COLO829 (cell line): ENCODE results near the gene SLC4A2.

Experiments
- DNase-seq: peaks from one replicate; pipeline ENCODE4 v3.0.0; 2012; ENCODE audit warnings: low spot score

The SLC4A2 gene

DNA sequence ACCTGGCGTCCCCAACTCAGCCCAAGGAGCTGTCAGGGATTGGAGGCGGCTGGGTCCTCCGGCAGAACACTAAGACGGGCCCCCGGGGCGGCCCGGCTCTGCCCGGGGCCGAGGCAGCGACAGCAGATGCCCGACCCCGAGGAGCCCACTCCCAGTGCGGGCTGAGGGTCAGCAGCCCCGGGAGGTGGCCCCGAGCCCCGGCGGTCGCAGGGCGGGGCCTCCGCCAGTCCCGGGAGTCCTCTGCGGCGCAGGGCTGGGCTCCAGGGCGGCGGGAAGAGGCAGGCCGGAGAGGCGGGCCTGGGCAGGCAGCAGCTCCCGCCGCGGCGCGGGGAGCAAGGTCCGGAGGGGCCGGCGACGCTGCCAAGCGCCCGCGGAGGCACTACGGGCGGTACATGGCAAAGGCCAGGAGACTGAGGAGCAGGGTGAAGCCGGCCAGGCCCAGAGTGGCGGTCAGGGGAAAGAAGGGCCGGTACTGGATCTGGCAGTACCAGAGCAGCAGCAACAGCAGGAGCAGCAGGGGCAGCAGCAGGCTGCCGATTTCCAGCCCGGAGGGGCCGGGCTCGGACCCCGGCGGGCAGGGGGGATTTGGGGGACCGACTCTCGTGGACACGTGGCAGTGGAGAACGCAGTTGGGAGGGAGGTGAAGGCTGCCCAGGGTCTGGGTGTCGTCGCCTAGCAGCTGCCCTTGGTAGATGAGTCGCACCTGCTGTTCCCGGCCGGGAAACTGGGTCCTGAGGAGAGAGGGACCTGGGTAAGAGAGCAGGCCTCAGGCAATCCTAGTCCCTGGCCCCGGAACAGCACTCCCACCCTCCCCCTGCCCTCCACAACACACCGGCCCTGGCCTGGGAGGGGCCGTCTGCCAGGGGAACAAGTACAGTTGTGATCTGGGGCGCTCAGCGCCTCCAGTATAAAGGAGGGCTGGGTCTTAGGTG, 22.0 kb downstream of the SLC4A2 start:
- DNase-seq = no peak

DNA sequence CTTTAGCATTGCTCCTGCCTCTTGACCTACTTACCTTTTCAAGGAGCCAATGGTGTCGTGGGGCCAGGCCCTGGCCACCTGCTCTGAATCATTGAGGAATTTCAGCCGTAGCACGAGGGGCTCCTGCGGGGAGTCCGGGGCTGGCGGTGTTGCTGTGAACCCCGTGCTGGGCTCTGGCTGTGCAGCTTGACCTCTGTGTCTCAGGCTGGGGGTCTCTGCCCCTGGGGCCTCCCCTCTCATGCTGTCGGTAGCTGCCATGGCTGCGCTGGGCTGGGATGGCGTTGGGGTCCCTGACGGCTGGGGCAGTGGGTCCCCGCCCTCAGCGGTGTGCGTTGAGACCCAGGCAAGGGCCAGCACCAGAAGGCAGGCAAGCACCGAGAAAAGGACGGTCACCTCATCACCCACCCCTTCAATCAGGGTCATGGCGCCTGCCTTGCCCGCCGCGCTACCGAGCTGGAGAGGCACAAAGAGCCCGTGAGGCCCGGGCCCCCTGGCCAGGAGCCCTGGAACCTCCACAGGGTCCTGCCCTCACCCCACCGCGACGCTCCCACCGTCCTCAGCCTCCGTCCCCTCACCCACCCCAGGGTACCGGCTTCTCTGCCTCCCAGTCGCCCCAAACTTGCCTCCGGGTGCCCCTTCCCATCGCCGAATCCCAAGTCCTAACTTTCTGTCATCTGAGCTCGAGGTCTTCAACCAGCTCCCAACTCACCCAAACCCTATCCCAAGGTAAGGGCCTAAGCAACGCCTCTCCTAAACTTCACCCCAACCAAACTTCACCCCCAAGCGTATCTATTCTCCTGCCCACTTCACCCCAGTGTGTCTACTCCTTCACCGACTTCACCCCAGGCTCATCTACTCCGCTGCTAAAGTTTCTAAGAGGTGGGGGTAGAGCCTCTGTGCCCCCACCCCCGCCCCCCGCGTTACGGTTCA, 23.0 kb downstream of the SLC4A2 start:
- no peak for DNase-seq

DNA sequence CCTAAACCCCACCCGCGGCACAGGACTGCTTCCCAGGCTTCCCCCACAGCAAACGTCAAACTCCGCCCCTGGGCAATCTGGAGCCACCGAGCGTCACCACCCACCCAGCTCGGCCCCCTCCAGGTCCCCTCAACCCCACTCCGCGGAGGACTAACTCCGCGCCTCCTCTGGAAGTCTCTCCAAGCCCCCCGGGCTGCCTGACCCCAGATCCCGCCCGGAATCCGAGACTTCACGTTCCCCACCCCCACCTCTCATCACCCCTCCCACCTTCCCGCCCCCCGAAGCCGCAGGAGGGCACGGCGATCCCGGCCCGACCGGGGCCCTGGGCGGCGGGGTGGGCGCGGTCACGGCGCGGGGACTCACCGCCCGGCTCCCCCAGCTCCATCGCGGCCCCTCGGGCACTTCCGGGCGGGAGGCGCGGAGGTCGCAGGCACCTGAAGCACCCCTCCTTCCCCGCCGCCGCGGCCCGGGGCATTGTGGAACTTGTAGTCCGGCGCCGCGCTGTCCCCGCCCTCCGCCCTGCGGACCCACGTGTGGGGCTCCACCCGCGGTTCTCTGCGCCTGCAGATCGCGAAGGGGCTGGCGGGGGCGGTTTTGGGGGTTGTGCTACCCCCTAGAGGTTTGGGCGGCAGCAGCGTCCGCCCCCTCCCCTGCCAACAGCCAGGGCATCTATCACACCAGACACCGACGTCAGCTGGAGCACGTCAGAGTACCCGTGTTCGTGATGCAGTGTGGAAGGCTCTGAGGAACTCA, 23.9 kb downstream of the SLC4A2 start, which contains the start of gene TMUB1:
Gene TMUB1 (minus strand): TSS at position 423 of the 753 bp plus-strand sequence. CDS start 930 bp downstream, outside the sequence.
- no peak for DNase-seq

DNA sequence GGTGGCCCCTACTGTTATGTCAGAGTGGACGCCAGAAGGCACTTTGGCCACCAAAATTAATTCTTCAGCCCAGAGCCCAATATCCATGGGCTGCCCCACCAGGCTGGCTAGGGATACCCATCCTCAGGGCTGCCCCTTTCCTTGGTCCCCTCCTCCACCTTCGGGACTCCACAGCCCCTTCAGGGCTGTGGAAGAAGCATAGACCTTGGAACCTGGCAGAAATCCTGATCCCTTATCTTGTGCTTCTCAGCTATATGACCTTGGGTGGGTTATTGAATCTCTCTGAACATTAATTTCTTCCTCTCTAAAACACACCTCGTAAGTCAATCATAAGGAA, 24.4 kb downstream of the SLC4A2 start:
- no peak for DNase-seq

DNA sequence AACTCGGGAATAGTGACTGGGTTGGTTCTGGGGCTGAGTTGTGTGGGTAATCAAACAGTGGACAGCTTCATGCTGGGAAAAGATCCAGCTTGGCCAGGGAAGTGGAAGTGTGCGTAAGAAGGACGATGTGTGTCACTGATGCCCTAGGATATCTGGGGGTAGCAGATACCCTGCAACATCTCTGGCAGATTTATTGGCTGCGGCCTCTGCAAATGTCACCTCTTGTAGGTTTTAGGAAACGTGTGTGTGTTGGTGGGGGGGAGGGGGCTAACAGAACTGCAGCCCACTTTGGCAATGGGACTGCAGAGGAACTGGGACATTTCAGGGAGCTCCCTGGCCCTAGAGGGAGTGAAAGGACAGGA, 25.9 kb downstream of the SLC4A2 start:
- DNase-seq = no peak

DNA sequence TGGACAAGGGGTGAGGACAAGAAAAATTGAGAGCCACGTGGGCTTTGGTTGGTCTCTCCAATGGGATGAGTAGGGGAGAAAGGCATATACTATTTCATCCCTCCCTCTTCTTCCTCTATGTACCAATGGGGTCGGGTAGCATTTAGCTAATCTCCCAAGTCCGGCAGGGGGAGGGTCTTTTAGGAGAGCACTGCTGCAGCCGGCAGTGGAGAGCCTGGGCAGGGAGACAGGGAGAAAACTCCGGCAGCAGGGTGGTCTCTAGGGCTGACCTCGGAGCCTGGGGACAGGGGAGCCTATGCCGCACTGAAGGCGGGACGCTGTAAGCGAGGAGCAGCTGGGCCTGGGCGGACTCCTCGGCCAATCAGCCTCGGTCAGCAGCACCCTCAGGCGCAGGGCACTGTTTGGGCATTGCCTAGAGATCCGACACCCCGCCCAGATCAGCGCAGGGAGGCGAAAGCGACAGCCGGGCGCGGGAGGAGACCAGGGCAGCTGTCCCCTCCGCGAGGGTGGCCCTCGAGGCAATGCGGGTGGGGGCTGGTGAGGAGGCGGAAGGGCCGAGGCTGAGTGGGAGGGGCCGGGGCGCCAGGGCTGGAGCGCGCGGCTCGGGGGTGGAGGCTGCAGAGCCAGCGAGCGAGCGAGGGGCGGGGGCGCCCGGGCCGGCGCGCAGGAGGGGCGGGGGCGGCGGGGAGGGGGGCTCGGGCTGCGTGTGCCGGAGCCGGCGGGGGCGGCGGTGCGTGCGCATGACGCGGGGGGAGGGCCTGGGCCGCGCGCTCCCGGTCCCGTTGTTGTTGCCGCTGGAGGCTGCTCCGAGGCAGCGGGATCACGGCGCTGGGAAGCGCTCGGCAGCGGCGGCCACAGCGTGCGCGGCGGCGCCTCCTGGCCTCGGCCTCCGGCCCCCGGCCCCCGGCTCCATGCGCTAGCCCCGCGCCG, 26.6 kb downstream of the SLC4A2 start, which contains the start of gene AGAP3:
Gene AGAP3 (plus strand): TSS at position 785 of the 930 bp plus-strand sequence. CDS start 267 bp downstream, outside the sequence.
- peak; percentile 49 for DNase-seq

DNA sequence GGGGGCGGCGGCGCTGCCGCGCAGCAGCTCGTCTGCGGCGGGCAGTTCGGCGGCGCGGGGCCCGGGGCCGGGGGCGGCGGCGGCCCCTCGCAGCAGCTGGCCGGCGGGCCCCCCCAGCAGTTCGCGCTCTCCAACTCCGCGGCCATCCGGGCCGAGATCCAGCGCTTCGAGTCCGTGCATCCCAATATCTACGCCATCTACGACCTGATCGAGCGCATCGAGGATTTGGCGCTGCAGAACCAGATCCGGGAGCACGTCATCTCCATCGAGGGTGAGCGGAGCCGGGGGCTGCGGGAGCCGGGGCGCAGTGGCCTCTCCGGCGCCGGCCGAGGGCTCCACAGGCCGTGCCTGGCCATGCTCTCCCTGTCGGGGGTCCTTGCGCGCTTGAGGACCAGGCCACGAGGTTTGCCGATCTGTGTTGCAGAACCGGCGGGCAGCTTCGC, 27.4 kb downstream of the SLC4A2 start:
- no peak for DNase-seq

DNA sequence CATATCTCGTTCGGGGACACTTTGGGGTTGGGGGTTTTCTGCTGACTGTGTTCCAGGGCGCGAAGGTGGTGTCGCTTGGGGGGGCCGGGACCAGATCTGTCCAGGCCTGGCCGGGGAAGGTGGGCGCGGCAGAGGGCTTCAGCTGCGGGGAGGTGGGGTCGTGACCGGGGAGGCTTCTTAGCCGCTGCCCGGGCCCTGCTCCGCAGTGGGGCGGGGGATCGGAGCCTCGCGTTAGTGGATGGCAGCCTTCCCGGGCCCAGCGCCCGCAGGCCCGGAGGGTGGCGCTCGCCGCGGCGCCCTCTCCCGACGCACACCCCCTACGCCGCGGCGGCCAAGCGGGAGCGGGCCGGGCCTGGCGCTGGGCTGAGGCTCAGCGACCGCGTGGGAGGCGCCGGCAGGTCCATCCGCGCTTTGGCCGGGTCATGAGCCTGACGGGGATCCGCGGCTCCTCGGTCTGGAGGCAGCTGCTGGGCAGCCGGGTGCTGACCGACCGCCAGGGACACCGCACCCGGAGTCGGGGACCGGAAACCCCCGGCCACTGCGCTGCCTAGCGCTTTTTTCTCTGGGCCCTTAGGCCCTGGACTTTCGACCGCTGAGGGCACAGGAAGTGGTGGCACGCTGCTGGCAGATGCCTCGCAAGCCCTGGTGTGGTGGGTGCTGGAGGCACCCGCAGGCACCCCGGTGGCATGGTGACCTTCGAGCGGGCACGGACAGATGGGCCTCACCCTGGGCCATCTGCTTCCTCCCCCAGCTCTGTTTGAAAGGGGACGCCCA, 28.0 kb downstream of the SLC4A2 start:
- DNase-seq = no peak

DNA sequence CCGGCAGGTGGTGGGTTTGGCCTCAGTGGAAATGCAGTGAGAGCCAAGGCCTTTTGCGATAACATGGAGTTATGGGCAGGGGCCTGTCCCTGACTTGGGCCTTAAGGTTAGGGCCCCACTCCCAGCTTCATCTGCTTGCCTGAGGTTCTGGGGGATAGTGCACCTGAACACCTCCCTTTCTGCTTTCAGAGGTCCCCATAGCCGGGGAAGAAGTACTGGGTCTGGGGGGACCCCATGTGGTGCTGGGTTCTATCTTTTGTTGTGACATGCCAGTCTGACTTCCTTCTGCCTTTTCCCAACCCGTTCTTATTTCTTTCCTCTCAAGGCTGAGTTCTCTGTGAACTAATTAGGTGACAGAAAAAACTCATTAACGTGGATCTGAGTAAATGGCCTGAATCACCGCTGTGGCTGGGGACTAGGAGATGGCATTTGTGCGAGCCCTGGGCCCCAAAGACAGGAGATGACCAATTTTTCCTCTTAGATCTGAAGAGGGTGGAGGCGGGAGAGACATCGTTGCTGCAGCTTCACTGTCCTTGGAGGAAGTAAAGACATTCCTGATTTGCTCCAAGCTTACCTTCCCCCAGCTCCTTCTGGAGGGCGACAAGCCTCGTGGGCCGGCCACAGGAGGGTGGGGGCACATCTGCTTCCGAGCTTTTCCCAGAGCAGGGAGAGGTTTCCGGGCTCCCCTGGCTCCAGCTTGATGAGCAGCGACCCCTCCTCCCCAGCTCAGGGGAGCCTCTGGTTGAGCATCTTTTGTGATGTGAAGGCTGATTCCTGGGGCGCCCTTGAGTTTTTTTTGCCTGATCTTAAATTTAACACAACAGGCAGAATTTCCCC, 28.8 kb downstream of the SLC4A2 start:
- DNase-seq = no peak

DNA sequence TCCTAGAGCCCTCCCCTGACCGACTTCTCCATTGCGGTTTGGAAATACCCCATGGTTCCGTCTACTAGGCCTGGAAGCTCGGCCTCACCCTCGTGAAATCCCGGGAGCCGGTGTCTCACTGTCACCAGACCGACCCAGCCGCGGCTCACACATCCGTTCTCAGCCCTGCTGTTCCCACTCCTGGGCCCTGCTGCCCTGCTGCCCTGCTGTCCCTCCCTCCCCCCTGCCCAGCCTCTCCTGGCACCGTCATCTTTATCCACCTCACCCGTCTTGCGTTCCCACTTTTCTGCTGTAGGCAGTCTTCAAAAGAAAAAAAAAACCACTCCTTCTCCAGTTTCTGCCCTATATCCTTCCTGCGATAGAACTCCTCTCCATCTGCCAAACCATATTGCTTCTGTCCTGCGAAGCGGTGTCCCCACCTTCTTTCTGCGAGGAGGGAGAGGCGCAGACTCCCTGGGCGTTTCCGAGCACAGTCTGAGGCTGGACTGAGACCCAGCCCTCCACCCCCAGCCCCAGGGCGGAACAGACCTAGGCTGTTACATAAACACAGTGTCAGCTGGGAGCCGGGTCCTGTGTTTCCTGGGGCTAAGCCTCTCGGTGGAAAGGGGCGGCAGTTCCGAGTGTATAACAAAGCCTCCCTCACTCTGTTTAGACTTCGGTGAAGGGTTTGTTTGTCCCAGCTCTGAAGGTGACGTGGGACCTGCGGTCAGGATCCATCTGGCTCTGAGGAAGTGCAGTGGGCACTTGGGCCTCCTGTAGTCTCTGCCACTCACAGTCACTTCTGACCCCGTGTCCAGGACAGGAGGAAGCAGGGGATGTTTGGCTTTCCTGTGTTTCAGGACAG, 29.7 kb downstream of the SLC4A2 start:
- DNase-seq = peak; percentile 45

DNA sequence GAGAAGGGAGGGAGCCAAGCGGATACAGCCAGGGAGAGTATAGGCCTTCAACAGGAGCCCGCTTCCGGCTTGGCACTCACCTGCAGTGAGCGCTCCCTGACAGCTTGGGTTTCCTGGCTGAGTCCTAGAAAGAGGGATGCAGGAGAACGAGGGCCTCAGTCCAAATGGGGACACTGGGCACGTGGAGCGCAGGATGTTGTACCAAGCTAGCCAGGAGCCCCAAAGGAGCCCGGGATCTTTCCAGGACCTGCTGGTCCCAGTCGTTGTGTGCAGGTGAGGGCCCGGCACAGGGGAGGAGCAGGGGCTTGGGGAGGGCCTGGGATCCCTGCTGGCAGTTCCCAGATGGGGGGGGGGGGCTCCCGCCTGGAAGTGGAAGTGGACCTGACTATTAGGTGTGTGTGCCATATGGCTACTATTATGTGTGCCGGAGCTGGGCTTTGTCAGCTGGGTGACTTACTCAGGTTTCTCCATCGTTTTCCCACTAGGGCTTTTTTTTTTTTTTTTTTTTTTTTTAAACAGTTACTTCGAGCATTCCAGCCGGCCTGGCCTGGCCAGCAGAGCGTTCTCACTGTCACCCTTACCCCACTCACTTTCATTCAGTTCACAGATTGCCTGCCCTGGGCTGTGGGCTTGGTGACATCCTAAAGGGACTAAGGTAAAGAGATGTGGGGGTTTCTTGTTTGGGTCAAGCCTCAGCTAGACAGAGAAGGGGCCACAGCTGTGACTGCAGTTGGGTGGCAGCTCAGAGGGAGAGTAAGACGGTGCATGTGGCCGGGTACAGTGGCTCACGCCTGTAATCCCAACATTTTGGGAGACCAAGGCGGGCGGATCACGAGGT, 30.7 kb downstream of the SLC4A2 start:
- DNase-seq = no peak

DNA sequence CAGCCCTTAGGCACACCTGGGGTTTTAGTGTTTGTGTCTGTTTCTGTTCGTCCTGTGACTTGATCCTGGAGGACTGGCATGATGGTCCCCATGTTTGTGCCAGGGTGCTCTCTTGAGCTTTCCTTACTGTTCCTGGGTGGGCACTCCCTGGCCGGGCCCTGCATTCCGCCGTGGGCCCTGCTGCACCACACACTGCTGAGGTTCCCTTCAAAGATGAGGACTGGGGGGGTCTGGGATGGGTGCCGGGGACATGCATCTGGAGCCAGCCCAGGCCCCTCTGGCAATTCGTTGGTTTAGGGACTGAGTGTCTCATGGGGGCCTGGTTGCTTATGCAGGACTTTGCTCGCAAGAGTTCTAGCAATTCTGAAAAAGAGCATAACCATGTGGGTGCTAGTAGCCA, 31.6 kb downstream of the SLC4A2 start:
- no peak for DNase-seq

DNA sequence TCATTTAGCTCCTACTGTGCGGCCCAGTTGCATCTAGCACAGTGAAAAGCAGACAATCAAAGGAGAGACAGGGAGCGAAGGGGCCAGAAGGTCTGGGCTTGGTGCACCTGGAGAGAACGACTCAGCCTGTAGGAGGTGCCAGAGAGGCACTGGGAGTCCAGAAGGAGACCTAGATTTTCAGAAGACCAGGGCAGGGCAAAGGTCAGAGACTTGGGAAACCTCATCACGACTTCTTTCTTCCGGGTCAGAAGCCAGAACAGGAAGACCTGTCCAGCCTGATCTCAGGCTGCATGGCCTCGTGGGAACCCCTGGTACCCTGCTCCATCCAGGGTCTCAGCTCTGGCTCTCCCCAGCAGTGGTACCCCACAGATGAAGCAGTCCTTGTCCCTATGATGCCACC, 32.0 kb downstream of the SLC4A2 start:
- no peak for DNase-seq

DNA sequence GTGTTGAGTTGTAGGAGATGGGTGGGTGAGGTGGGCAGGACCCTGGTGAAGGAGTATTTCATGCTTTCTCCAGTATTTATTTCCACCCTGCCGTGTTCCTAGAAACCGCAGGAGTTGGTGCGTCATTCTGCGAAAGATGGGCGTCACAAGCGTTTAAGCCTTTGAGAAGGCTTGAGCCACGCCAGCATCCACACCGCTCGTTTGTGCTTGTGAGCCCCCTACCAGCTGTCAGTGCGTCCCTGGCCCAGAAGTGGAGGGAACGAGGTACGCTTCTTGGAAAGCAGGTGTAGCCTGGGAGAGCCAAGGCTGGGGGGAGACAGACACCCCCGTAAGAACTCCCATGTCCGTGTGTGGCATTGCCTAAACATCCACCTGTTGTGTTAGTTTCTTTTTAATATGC, 32.6 kb downstream of the SLC4A2 start:
- DNase-seq = no peak

DNA sequence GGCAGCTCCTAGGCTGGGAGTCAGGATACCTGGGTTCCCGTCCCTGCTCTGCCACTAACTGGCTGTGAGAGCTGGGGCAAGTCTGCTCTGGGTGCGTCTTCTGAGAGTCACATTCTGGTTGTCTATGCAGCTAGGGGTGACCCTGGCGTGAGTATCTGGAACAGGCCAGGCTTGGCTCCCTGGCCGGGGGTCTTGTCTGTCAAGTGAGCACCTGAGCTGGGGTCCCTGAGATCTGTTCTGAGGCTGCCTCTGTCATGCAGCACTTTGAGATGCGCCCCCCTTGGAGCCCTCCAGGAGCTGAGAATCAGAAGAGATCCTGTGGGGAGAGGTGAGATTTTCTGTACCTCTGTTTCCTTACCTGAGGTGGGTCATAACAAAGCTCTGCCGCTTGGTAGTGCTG, 34.4 kb downstream of the SLC4A2 start:
- no peak for DNase-seq

DNA sequence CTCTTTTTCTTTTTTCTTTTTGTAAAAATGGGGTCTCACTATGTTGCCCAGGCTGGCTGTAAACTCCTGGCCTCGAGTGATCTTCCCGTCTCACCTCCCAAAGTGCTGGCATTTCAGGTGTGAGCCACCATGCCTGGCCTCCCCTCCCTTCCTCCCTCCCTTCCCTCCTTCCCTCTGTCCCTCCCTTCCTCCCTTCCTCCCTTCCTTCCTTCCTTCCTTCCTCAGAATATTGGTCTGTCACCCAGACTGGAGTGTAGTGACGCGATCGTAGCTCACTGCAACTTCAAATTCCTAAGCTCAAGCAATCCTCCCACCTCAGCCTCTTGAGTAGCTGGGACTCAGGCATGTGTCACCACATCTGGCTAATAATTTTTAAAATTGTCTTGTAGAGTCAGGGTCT, 35.3 kb downstream of the SLC4A2 start:
- DNase-seq = no peak

DNA sequence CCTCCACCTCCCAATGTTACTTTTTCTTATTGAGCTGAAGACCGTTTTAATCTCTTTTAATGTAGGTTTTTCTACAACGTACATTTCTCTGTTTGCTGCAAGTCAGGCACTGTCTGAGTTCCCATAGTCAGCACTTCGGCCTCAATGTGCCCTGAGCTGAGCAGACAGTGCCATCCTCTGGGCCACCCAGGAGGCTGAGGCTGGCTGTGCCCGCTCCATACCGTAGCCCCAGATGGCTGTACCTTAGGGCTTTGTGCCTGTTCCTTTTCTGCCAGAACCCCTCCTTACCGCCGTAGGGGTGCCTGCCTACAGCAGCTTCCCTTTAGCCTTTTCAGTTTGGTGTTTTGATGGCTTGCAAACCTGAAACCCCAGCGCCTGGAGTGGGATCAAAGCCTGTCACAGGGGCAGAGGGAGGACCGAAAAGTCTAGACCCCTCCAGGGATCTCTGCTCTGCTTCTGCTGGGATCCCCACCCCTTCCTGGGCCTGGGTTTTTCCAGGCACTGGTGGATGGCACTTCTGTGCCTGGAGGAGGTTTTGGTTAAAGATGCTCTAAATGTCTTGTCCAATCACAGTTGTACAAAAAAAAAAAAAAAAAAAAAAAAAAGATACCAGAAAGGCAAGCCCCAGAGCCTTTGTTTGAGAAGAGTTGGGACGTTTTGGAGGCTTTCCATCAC, 35.9 kb downstream of the SLC4A2 start:
- no peak for DNase-seq
